ENCODE measurements around the gene PTH2R.
"Not testable (repeated sequence)": the region's sequence is repeated elsewhere in the genome, so short reads cannot be mapped to it uniquely, and the experiment has no call there.

PTH2R gene

DNA sequence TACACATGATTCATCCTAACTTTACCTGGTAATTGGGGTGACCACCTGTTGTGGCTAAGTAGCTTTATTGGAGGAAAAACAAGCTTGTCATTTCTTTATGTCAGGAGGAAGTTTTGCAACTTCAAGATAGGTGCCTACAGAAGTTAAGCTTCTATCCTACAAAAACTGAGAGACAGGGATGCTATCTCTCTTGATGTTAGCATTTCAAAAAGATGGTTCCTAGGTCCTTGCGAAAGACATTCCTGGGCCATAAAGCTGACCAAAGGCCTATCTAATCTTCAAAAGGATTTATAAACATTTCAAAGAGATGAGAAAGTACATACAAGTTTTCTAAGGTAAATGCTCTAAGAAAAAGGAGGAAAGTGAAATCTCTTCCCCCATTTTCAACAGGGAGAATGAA lies 61.0 kb downstream of the PTH2R start:
- Histone ChIP-seq H3K4me2 (ENCODE audit: low read length) (no peak overlapping the region), H3K4me3 (ENCODE audit: low read depth, low read length) (no peak overlapping the region), H2BK12ac (ENCODE audit: low read length) (no peak overlapping the region), H3K27me3 (ENCODE audit: insufficient read depth, low read length) (no peaks in the 10 kb centered on the region), H3K4me1 (ENCODE audit: control insufficient read depth in 1 of 2, insufficient read depth in 2 of 2, low read length in 2 of 2) (no peaks in the 10 kb centered on the region), H2AK5ac (ENCODE audit: low read length) (no peak overlapping the region), H3K79me2 (ENCODE audit: control insufficient read depth, insufficient read depth, low read length, poor library complexity) (no peaks in the 10 kb centered on the region), H2BK5ac (ENCODE audit: low read depth, low read length, poor library complexity) (no peak overlapping the region), H3K18ac (ENCODE audit: low read length) (no peak overlapping the region), H3K23ac (ENCODE audit: low read length) (no peak overlapping the region), H3K9me3 (ENCODE audit: insufficient read depth, low read depth, low read length) (no peaks in the 10 kb centered on the region), H3K27ac (ENCODE audit: low read depth, low read length) (no peak overlapping the region), H4K8ac (ENCODE audit: low read depth, low read length) (no peak overlapping the region), H3K14ac (ENCODE audit: low read length) (no peak overlapping the region), H4K12ac (ENCODE audit: low read depth, low read length) (no peak overlapping the region), H2BK120ac (ENCODE audit: insufficient read depth, low read length, poor library complexity) (no peak overlapping the region), H3K36me3 (ENCODE audit: control insufficient read depth in 1 of 2, insufficient read depth in 2 of 2, low read length in 2 of 2) (no peaks in the 10 kb centered on the region), H3K4ac (ENCODE audit: low read depth, low read length) (no peak overlapping the region), H3K9ac (ENCODE audit: low read length) (no peak overlapping the region), H3K79me1 (ENCODE audit: low read length) (no peaks in the 10 kb centered on the region), H2AFZ (ENCODE audit: insufficient read depth, low read length, poor library complexity) (no peak overlapping the region), H4K91ac (ENCODE audit: low read depth, low read length) (no peak overlapping the region)
- WGBS (ENCODE audit: extremely low coverage, insufficient coverage, insufficient read length) = no CpG with 5 or more reads among the region's 1 CpG
- peak in 1 of 2 donors; percentile 4 for DNase-seq

DNA sequence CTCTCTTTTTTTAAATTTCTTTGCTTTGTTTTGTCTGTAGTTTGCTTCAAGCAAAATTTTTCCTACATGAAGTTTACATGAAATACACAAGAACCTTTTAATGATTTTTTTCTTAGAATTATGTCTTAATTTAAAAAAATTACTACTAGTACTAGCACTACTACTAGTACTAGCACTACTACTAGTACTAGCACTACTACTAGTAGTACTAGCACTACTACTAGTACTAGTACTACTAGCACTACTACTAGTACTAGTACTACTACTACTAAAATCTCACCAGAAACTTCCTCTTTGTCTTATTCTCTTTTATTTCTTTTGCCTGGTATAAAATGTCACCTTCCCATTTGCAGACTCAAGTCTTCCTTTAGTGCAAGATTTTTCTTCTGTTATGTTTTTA lies 71.1 kb downstream of the PTH2R start:
- Histone ChIP-seq H3K27me3 (ENCODE audit: insufficient read depth, low read length) (no peaks in the 10 kb centered on the region), H3K4ac (ENCODE audit: low read depth, low read length) (no peak overlapping the region), H3K9ac (ENCODE audit: low read length) (no peak overlapping the region), H3K79me1 (ENCODE audit: low read length) (no peaks in the 10 kb centered on the region), H2AFZ (ENCODE audit: insufficient read depth, low read length, poor library complexity) (no peak overlapping the region), H4K8ac (ENCODE audit: low read depth, low read length) (no peak overlapping the region), H4K12ac (ENCODE audit: low read depth, low read length) (no peak overlapping the region), H3K4me2 (ENCODE audit: low read length) (no peak overlapping the region), H3K36me3 (ENCODE audit: control insufficient read depth in 1 of 2, insufficient read depth in 2 of 2, low read length in 2 of 2) (no peaks in the 10 kb centered on the region), H3K4me1 (ENCODE audit: control insufficient read depth in 1 of 2, insufficient read depth in 2 of 2, low read length in 2 of 2) (no peaks in the 10 kb centered on the region), H3K79me2 (ENCODE audit: control insufficient read depth, insufficient read depth, low read length, poor library complexity) (no peaks in the 10 kb centered on the region), H4K91ac (ENCODE audit: low read depth, low read length) (no peak overlapping the region), H3K27ac (ENCODE audit: low read depth, low read length) (no peak overlapping the region), H3K23ac (ENCODE audit: low read length) (no peak overlapping the region), H3K9me3 (ENCODE audit: insufficient read depth, low read depth, low read length) (no peaks in the 10 kb centered on the region), H3K4me3 (ENCODE audit: low read depth, low read length) (no peak overlapping the region), H2BK12ac (ENCODE audit: low read length) (no peak overlapping the region), H3K14ac (ENCODE audit: low read length) (no peak overlapping the region), H2BK5ac (ENCODE audit: low read depth, low read length, poor library complexity) (no peak overlapping the region), H2AK5ac (ENCODE audit: low read length) (no peak overlapping the region), H3K18ac (ENCODE audit: low read length) (no peak overlapping the region), H2BK120ac (ENCODE audit: insufficient read depth, low read length, poor library complexity) (no peak overlapping the region)
- no peak for DNase-seq

GRCh38 chr2:208479342-208479741 lies 72.8 kb downstream of the PTH2R start:
- Histone ChIP-seq H3K79me1 (ENCODE audit: low read length) (no peaks in the 10 kb centered on the region), H3K18ac (ENCODE audit: low read length) (no peak overlapping the region), H3K27me3 (ENCODE audit: insufficient read depth, low read length) (no peaks in the 10 kb centered on the region), H2BK120ac (ENCODE audit: insufficient read depth, low read length, poor library complexity) (no peak overlapping the region), H3K4me2 (ENCODE audit: low read length) (no peak overlapping the region), H4K91ac (ENCODE audit: low read depth, low read length) (no peak overlapping the region), H3K4ac (ENCODE audit: low read depth, low read length) (no peak overlapping the region), H2BK12ac (ENCODE audit: low read length) (no peak overlapping the region), H3K23ac (ENCODE audit: low read length) (no peak overlapping the region), H3K4me3 (ENCODE audit: low read depth, low read length) (no peak overlapping the region), H3K36me3 (ENCODE audit: control insufficient read depth in 1 of 2, insufficient read depth in 2 of 2, low read length in 2 of 2) (no peaks in the 10 kb centered on the region), H2BK5ac (ENCODE audit: low read depth, low read length, poor library complexity) (no peak overlapping the region), H3K4me1 (ENCODE audit: control insufficient read depth in 1 of 2, insufficient read depth in 2 of 2, low read length in 2 of 2) (no peaks in the 10 kb centered on the region), H3K27ac (ENCODE audit: low read depth, low read length) (no peak overlapping the region), H4K12ac (ENCODE audit: low read depth, low read length) (no peak overlapping the region), H2AFZ (ENCODE audit: insufficient read depth, low read length, poor library complexity) (no peak overlapping the region), H4K8ac (ENCODE audit: low read depth, low read length) (no peak overlapping the region), H2AK5ac (ENCODE audit: low read length) (no peak overlapping the region), H3K9me3 (ENCODE audit: insufficient read depth, low read depth, low read length) (no peaks in the 10 kb centered on the region), H3K14ac (ENCODE audit: low read length) (no peak overlapping the region), H3K79me2 (ENCODE audit: control insufficient read depth, insufficient read depth, low read length, poor library complexity) (no peaks in the 10 kb centered on the region), H3K9ac (ENCODE audit: low read length) (no peak overlapping the region)
- DNase-seq = no peak
- no CpG with 5 or more reads among the region's 5 CpGs for WGBS (ENCODE audit: extremely low coverage, insufficient coverage, insufficient read length)

DNA sequence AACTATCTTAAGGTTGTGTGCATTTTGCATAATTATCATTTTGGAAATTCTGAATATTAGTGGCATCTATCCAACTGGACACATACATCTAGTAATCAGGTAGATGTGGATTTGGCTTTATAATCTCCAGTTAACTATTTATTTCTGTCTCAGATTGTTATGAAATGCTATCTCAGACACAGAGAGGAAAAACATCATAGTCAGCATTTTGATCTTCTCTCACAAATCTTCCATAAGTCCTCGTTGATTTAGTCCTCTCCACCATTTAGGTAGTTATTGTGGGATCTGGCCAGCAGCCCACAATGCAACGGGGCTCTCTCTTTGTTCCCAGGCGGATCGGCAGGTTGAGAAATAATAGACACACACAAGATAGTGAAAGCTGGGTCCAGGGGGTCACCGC lies 75.4 kb downstream of the PTH2R start:
- not testable (repeated sequence) for H2BK12ac ChIP-seq (ENCODE audit: low read length); H3K79me2 ChIP-seq (ENCODE audit: control insufficient read depth, insufficient read depth, low read length, poor library complexity); H3K9me3 ChIP-seq (ENCODE audit: insufficient read depth, low read depth, low read length); H2BK5ac ChIP-seq (ENCODE audit: low read depth, low read length, poor library complexity); H3K4me3 ChIP-seq (ENCODE audit: low read depth, low read length); H3K79me1 ChIP-seq (ENCODE audit: low read length); H4K12ac ChIP-seq (ENCODE audit: low read depth, low read length); H3K27ac ChIP-seq (ENCODE audit: low read depth, low read length); H3K14ac ChIP-seq (ENCODE audit: low read length); H2BK120ac ChIP-seq (ENCODE audit: insufficient read depth, low read length, poor library complexity); H4K91ac ChIP-seq (ENCODE audit: low read depth, low read length); H3K18ac ChIP-seq (ENCODE audit: low read length); H3K4me2 ChIP-seq (ENCODE audit: low read length); H3K4me1 ChIP-seq (ENCODE audit: control insufficient read depth in 1 of 2, insufficient read depth in 2 of 2, low read length in 2 of 2); H3K9ac ChIP-seq (ENCODE audit: low read length); H4K8ac ChIP-seq (ENCODE audit: low read depth, low read length); H3K23ac ChIP-seq (ENCODE audit: low read length); H3K36me3 ChIP-seq (ENCODE audit: control insufficient read depth in 1 of 2, insufficient read depth in 2 of 2, low read length in 2 of 2); DNase-seq; H3K27me3 ChIP-seq (ENCODE audit: insufficient read depth, low read length); H3K4ac ChIP-seq (ENCODE audit: low read depth, low read length); H2AK5ac ChIP-seq (ENCODE audit: low read length); H2AFZ ChIP-seq (ENCODE audit: insufficient read depth, low read length, poor library complexity)
- no CpG with 5 or more reads among the region's 5 CpGs for WGBS (ENCODE audit: extremely low coverage, insufficient coverage, insufficient read length)
